NCI-H2196 treated with DMSO at 0.1 percent for 48 hours (cell line): ENCODE measurements around the gene ARHGAP24.
"Not testable (repeated sequence)": the region's sequence is repeated elsewhere in the genome, so short reads cannot be mapped to it uniquely, and the experiment has no call there.

Experiments
- DNase-seq: peaks from one replicate; lab custom pipeline; 2025; ENCODE audit not compliant: unreplicated experiment; lab: John Stamatoyannopoulos, UW

Gene ARHGAP24

DNA sequence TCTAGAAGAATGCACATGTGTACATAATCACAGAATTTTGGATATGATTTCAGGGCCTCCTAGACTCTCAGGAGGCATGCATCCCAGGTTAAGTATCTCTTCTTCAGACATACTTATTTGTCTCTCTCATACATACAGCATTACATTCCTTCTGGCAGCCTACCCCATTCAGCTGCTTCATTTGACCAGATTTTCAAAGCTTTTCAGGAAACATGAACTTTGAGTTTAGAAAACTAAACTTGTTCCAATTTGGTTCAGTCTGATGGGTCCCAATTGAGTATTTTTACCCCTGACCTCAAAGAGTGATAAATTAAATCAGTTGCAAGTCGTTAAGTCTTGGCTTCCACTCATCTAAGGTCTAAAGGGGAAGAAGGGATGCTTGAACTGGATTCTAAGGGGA, 330.9 kb downstream of the ARHGAP24 start:
- no peak for DNase-seq

DNA sequence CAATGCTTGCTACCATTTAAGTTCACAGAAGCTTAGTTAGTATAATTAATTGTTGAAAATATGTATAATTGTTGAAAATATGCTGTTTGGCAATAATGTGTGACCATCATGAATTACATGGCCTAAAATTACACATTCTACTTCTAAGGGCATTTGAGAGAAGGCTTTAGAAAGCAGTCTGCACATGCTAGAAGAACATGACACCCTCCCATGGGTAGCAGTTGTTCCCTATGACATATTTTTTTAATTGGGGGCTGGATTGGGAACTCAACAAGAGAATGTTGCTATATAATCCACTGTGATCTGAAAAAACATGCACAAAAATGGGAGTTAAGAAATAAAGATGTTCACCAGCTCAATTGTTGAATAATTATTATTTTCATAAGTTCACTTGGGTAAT, 331.4 kb downstream of the ARHGAP24 start:
- no peak for DNase-seq

DNA sequence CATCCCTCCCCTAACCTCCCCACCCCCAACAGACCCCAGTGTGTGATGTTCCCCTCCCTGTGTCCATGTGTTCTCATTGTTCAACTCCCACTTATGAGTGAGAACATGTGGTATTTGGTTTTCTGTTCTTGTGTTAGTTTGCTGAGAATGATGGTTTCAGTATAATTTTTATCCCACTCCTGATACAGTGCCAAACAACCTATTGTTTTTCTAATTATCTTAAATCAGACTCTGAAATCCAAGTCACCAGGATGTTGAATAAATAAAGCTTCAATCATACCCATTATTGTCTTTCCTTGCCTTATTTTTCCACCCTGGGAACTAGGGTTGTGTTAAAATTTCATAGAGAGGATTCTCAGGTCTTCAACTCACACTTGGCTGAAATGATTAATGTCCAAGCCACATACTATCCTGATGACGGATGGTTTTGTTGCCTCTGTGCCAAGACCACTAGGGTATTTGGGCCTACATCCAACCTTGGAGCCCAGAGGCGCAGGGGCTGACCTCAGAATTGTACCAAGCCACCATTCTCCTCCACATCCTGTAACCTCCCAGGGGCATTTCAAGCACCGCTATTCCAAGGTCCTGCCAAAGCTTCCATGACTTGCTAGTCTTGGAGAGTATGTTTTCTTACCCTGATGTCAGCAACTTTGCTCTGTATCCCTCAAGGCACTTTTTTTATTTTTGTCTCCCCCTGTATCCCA, 332.4 kb downstream of the ARHGAP24 start:
- DNase-seq: no peak

DNA sequence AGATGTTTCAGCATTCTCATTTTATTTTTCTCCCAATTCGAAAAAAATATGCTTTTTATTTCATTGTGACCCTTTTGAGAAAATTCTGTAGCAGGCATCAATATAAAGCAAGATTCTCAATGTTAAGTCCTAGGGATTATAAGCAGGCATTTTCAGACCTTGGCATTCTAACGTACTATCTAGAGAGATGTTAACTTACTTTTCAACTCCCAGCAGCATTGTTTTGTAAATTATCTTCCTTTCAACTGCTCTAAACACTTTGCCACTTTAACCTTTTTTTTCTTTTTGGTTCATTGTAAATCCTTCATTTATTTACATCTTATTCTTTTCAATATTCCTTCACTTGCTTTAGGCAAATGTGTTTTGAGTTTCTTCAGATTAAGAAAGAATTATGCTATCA, 333.2 kb downstream of the ARHGAP24 start:
- no peak for DNase-seq

DNA sequence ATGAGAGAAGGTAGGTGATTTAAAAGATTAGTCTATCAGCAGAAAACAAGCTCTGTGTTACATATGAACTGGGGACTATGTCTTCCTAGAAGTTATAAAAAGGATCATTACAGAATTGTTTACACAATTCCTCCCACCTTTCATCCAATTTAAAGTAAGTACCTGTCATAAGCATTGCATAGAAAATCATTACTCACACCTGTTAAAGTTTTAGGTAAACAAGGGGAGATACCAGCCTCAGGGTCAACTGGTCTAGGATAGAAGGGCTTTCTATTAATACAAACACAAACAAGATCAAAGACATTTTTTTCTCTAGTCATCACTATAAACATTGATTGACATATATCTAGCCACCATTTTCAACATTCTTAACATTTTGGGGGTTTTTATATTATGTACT, 333.9 kb downstream of the ARHGAP24 start:
- no peak for DNase-seq

DNA sequence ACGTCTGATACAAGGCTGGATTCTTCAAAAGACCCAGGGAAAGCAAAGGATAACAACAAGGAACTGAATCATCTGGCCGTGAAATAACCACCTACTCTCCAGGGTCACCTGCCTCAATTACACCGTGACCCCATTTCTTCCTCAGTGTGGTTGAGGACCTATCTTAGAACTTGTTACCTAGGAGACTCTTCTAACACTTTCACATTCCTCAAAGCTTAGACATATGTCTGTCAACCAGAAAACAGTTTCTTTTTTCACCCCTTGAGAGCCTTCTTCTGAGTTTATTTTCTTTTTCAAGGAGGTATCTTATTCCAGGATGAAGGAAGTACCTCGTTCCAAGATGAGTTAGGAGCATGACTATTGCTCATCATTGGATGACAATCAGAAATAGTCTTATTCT, 337.8 kb downstream of the ARHGAP24 start:
- DNase-seq: no peak

DNA sequence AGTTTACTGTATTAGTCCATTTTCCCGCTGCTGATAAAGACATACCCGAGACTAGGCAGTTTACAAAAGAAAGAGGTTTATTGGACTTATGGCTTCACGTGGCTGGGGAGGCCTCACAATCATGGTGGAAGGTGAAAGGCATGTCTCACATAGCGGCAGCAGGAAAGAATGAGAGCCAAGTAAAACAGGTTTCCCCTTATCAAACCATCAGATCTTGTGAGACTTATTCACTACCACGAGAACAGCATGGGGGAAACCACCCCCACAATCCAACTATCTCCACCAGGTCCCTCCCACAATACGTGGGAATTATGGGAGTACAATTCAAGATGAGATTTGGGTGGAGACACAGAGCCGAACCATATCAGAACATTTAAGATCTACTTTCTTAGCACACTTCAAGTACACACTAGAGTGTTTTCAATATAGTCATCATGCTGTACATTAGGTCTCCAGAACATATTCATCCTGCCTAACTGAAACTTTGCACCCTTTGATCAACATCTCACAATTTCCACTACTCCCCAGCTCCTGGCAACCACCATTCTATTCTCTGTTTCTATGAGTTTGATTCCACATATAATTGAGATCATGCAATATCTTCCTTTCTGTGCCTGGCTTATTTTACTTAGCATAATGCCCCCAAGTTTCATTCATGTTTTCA, 341.0 kb downstream of the ARHGAP24 start:
- no peak for DNase-seq

DNA sequence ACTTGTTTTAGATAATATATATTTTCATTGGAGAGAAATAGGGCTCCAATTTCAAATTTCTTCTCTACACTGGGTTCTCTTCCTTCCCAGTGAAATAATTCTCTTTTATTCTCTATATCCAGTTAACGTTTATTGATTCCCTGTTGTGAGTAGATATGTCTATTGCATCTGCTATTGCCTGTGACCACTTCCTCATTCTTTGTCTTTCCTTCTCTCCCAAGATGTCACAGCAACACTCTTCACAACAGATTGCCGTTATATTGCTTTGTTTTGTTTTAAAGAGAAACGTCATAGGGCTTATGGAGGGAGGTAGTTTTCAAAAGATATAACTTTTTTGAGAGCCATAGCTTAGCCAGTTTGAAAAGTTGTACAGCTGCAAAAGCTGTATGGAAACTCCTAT, 343.8 kb downstream of the ARHGAP24 start:
- DNase-seq: no peak

DNA sequence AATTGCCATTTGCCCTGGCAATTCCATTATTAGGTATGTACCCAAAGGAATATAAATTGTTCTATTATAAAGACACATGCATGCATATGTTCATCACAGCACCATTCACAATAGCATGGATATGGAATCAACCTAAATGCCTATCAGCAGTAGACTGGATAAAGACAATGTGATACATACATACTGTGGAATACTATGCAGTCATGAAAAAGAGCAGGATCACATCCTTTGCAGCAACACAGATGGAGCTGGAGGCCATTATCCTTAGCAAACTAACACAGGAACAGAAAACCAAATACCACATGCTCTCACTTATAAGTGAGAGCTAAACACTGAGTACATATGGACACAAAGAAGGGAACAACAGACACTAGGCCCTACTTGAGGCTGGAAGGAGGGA, 345.2 kb downstream of the ARHGAP24 start:
- DNase-seq: not testable (repeated sequence)

DNA sequence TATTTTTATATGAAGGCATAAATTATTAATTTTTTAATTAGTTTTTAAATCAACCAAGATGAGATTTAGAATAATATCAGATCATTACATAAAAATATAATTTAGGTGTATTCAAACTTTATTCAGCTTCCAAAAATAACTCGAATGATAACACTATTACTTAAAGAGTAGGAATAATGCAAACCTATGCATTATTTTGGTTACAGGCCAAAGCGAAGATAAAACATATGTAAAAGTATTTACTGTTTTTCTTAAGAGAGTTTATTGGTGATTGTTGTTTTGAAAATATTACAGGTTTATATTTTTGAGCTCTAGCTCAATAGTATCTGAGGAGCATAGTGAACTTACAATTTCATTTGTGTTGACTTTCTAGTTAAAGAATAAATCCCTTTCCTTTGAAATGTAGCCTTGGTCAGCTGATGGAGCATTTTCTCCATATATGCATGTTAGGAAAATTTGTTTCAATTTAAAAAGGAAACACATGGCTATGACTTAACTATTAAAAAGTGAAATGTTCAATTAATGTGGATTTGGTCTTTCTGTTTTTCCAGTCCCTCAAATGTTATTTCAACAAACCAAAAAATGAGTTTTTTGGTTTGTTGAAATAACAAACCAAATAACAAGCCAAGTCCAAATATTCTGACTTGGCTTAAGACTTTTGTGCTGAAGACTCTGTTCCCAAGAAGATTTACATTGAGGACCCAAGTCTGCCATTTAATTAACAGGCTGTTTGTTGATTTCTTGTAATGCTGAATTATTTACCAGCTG, 346.9 kb downstream of the ARHGAP24 start:
- DNase-seq: no peak

DNA sequence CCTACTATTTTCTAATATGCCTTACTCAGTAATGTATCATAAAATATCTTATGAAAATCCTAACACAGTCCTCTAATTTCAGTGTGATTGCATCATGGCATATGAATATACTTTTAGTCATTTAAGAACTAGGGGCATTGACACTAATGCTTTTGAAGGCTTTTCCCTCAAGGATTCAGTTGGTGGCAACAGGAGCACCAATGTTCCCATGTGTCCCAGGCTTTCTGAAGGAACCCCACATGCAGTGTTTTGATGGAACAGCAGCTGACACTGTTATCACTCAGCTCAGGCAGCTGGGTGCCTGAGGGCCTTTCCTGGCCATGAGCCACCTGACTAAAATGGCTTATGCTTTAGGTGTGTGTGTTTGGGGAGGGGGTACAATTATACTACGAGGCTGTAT, 348.3 kb downstream of the ARHGAP24 start:
- no peak for DNase-seq

DNA sequence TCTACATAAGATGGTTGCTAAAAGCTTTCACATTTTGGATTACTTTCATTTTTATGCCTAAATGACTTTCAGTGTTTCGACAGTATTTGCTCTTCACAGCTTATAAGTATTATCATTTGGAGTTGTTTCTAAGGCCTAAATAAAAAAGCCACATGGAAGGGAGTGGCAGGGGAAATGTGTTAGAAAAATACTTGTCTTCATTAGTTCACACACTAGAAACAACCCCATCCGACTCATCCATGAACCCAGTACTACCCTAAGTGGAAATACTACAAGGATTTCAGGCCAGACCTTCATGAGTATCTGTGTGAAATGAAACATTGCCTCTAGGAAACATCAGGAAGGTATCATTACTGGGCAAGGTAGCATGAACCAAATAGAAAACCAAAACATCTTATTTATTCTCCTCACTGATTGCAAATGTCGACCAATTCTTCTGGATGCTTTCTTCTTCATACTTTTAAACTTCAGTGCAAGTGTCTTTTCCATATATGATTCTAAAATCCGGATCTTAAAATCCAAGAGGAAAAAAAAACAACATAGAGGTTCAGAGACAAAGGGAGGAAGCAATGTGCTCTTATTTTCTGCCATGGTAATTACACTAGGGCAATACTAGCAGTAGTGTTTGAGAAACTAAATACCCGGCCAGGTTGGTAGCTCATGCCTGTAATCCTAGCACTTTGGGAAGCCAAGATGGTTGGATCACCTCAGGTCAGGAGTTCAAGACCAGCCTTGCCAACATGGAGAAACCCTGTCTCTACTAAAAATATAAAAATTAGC, 349.4 kb downstream of the ARHGAP24 start:
- DNase-seq: no peak

DNA sequence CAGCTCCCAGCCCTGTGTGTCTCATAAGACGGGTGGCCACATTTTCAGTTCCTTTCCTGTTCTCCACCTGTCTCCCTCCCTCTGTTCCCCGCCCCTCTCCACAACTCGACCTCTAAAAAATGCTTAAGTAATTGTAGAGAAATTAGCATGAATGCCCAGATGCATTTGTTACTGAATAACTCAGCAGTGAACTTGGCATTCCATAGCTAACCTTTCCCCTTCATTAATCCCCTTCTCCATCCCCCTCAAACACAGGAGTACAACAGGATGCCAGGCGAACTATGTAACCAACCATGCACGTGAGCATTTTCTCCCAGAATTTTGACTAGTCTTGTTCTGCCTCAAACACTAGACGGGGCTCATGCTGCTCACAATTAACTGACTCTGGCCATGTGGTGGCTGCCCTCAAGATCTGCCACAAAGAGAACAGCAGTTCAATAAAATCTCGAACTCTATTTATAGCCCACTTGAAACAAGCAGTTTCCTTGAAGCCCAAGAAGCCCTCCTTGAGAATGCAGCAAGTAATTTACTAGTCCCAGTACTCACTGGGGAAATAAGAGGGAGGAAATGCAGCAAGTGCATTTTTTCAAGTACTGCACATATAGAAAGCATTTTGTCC, 351.2 kb downstream of the ARHGAP24 start:
- no peak for DNase-seq

DNA sequence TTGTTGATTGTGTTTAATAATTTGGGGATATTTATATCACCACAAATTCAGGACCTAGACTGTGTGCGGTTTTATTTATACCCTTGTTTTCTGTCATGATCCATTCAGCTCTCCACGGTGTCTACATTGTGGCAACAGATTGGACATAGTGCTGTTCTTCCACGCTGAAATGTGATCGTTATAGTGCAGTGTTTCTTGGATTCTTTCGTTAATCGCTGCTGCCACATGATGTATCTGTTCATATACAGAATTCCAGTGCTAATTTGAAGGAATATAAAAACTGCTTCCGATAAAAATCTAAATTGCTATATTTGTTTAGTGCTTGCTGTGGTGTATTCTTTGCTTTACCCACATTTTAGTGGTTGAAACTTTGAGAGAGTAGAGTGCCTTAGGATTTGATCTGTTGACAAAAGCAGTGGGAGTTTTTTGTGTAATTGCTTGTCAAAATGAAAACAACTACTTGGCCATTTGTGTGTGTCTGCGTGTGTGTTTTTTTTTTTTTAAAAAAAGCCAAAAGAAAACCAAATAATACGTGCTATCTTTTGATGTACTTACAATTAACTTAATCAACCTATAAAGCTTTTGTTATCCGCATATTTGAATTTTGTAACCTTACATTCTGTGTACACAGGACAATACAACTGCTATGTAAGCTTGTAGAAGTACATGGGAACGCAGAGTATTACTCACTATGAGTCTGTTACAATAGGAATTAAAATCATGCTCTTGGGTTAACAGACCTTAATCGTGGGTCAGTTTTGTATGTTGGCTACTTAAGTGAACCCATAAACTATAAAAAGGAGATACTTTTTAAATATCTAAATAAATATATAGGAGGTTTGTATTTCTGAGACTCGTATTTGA, 353.3 kb downstream of the ARHGAP24 start:
- no peak for DNase-seq

DNA sequence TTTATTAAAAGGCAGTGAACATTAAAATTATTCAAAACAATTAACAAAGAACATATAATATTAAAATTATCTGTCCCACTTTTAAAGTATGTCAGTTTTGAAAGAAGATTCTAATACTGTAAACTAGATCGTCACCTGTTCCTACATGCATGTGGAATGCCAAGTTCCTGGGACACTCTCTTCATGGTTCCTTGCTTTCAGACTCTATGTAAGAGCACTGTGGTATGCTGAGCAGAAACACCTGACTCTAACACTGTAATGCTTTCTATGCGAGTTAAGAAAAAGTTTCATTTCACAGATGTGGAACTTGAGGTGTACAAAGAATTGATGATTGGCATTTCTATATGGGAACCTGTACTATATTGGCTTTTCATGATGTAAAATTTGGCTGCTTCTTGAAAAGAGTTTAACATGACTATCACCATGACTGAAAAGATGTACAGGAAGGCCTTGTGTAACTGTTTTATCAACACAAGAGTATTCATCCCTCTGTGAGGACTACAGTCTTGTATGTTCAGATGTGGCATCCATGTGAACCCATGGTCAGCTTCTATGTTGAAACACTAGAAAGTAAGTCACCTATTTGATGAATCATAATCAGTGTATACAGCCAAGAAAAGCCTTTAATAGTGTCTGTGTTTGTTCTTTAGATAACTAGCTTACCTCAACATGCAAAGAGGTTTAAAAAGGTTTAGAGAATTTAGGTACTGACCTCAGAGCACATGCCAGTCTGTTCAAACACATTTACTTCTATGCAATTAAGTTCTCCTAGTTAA, 354.5 kb downstream of the ARHGAP24 start:
- DNase-seq: no peak

DNA sequence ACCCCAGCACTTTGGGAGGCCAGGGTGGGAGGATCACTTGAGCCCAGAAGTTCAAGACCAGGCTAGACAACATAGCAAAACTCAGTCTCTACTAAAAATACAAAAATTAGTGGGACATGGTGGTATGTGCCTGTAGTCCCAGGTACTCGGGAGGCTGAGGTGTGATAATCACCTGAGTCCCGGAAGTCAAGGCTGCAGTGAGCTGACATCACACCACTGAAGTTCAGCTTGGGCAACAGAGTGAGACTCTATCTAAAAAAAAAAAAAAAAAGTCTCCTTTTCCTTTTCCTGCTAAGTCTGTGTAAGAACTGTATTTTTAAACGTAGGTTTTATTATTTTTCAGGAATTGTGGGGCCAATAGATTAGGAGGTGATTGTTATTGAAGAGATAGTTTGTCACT, 356.7 kb downstream of the ARHGAP24 start:
- no peak for DNase-seq

DNA sequence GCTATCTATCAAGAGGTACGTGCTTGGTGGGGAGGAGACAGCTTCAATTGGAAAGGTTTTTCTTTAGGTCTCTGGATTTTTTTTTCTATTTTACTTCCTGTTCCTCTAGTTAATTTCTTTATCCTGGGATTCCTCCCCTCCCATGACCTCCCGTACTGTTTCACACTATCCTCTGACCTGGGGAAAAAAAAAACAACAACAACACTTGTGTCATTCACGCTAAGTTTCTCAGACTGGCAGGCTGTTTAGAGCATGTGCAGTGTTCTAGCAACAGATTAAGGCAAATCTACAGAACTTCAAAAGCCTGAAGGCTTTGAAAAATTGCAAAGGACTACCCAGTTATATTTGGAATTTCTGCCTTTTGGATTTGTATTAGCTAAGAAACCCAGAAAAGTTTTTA, 358.4 kb downstream of the ARHGAP24 start:
- no peak for DNase-seq

DNA sequence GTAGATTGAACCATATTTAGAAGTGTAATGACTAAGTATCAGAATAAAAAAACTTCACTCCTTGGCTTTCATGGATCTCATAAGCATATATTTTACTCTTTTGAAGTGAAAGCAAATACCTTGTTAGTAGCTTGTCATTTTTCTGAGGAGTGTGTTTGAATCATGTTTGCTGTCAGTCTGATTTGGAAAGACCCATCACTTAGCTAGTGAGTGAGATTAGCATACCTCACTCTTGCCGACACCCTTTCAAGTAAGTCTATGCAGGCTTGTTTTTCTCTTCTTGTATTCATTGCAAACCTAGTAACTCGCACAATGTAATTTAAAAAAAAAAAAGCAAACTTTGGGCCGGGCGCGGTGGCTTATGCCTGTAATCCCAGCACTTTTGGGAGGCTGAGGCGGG, 360.0 kb downstream of the ARHGAP24 start:
- DNase-seq: no peak
